Bronchial epithelial cell (primary cell): ENCODE results near the gene LNPK. TPM values are rescaled to one million over a fixed set of nuclear protein-coding genes. Genes with fewer than 3 reads are reported as not detected.
A peak's percentile ranks its signal among the peaks of the same experiment; 100 is the strongest.
"Not testable (repeated sequence)": the region's sequence is repeated elsewhere in the genome, so short reads cannot be mapped to it uniquely, and the experiment has no call there.

Experiments
- DNase-seq: peaks from one replicate; pipeline ENCODE4 v3.0.0-alpha.2; 2010; ENCODE audit warnings: low read depth
- FAIRE-seq: peaks from 2 replicates; lab custom pipeline; 2011; peaks lifted over from hg19 to GRCh38; lab: Jason Lieb, UNC
- H3K27me3 ChIP-seq: 2 replicates; pipeline ENCODE4 v1.5.1; 2011; ENCODE audit warnings: low read length; ENCODE audit not compliant: control insufficient read depth, insufficient read depth
- H3K36me3 ChIP-seq: 2 replicates; pipeline ENCODE4 v1.5.1; 2011; ENCODE audit warnings: low read length; ENCODE audit not compliant: control insufficient read depth, insufficient read depth
- H3K4me3 ChIP-seq: 2 replicates; pipeline ENCODE4 v1.5.1; 2011; ENCODE audit warnings: mild to moderate bottlenecking, low read depth, low read length, control low read depth
- CTCF ChIP-seq: IDR thresholded peaks from 2 replicates; pipeline ENCODE4 v1.5.1; 2011; ENCODE audit warnings: mild to moderate bottlenecking, moderate library complexity, low read length, control low read depth, inconsistent platforms; ENCODE audit not compliant: insufficient read depth, severe bottlenecking
- total RNA-seq: library from RNA; depleted of rRNA; stranded (reverse); fragments of >200 nt; gene quantifications from 2 replicates; pipeline ENCODE4 v1.2.1, GENCODE V29; 2014

LNPK gene
- total RNA-seq, 1 donor from 2014 or later, result 20.0 TPM

GRCh38 chr2:175903384-175903936 is 98.6 kb downstream of the LNPK start:
- Histone ChIP-seq H3K4me3 (no peak overlapping the region), H3K27me3 (peaks cover 2% of the 10 kb centered on the region), H3K36me3 (no peaks in the 10 kb centered on the region)
- DNase-seq (no peak), FAIRE-seq (no peak)
- no peak for TF ChIP-seq CTCF

GRCh38 chr2:175895957-175896356 is 106.1 kb downstream of the LNPK start:
- not testable (repeated sequence) for FAIRE-seq, DNase-seq, H3K27me3 ChIP-seq, H3K36me3 ChIP-seq, H3K4me3 ChIP-seq

GRCh38 chr2:175892046-175892445 is 110.0 kb downstream of the LNPK start:
- Histone ChIP-seq H3K27me3 (no peaks in the 10 kb centered on the region), H3K36me3 (no peaks in the 10 kb centered on the region), H3K4me3 (no peak overlapping the region)
- DNase-seq (peak; percentile 18), FAIRE-seq (no peak)
- TF ChIP-seq CTCF, result no peak

GRCh38 chr2:175890636-175891242 is 111.3 kb downstream of the LNPK start:
- FAIRE-seq (peak; percentile 70), DNase-seq (no peak)
- no peak for TF ChIP-seq CTCF
- Histone ChIP-seq H3K36me3 (no peaks in the 10 kb centered on the region), H3K27me3 (no peaks in the 10 kb centered on the region), H3K4me3 (no peak overlapping the region)

GRCh38 chr2:175889701-175890302 is 112.3 kb downstream of the LNPK start:
- H3K36me3 ChIP-seq, result no peaks in the 10 kb centered on the region
- TF ChIP-seq CTCF, result no peak
- FAIRE-seq (no peak), DNase-seq (no peak)
- H3K27me3 ChIP-seq, result no peaks in the 10 kb centered on the region
- no peak overlapping the region for H3K4me3 ChIP-seq

- no peak for FAIRE-seq
- H3K27me3 ChIP-seq, result no peaks in the 10 kb centered on the region
Observed at GRCh38 chr2:175887776-175888175, 114.3 kb downstream of the LNPK start.

More at GRCh38 chr2:175887776-175888175, 114.3 kb downstream of the LNPK start:
- no peak for DNase-seq
- no peaks in the 10 kb centered on the region for H3K36me3 ChIP-seq
- no peak overlapping the region for H3K4me3 ChIP-seq
- no peak for TF ChIP-seq CTCF
